ENCODE data around the gene THSD4.
"Not testable (repeated sequence)": the region's sequence is repeated elsewhere in the genome, so short reads cannot be mapped to it uniquely, and the experiment has no call there.

THSD4 gene

DNA sequence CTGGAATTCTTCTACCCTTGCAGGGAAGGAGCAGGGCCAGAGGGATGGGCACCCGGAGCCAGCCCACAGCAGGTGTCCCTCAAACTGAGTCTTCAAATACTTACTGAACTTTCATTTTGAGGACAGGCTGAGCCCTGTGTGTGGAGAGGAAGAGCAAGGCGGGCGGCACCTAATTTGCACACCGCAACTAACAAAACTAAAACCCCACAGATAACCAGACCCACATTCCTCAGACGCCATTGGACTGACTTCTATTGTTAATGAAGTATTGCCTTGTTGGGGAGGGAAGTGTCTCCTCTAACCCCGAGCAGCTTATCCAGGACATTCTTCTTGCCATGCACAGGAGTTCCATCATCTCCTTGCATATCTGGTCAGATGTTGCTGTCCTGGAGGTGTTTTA is 589.9 kb downstream of the THSD4 start:
- DNase-seq (ENCODE audit: low spot score) (no peak), FAIRE-seq (no peak)

GRCh38 chr15:71706461-71707229 is 591.4 kb downstream of the THSD4 start:
- FAIRE-seq = no peak
- DNase-seq (ENCODE audit: low spot score) = no peak

- DNase-seq (ENCODE audit: low spot score) = no peak
- no peak for FAIRE-seq
These were observed 592.2 kb downstream of the THSD4 start for GRCh38 chr15:71707230-71708050.

GRCh38 chr15:71708051-71708429 is 592.8 kb downstream of the THSD4 start:
- DNase-seq (ENCODE audit: low spot score) (no peak), FAIRE-seq (no peak)

GRCh38 chr15:71708741-71709140 is 593.5 kb downstream of the THSD4 start:
- DNase-seq (ENCODE audit: low spot score) (no peak), FAIRE-seq (no peak)

GRCh38 chr15:71709808-71710418 is 594.6 kb downstream of the THSD4 start:
- FAIRE-seq (peak; percentile 22), DNase-seq (ENCODE audit: low spot score) (peak; percentile 43)

DNA sequence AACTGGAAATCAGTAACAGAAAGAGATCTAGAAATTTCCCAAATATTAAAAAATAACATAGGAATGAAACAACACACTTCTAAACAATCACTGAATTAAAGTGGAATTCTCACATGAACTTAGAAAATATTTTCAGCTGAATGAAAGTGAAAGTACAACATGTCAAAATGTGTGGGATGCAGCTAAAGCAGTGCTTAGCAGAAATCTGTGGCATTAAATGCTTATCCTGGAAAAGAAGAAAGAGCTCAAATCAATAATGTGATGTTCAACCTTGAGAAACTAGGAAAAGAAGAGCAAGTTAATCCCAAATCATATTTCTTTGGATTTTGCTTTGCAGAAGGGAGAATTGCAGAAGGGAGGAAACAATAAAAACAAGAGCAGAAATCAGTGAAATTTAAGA is 596.9 kb downstream of the THSD4 start:
- DNase-seq (ENCODE audit: low spot score) (no peak), FAIRE-seq (no peak)

- FAIRE-seq (no peak), DNase-seq (ENCODE audit: low spot score) (no peak)
These were observed 598.0 kb downstream of the THSD4 start for GRCh38 chr15:71713191-71713809.

DNA sequence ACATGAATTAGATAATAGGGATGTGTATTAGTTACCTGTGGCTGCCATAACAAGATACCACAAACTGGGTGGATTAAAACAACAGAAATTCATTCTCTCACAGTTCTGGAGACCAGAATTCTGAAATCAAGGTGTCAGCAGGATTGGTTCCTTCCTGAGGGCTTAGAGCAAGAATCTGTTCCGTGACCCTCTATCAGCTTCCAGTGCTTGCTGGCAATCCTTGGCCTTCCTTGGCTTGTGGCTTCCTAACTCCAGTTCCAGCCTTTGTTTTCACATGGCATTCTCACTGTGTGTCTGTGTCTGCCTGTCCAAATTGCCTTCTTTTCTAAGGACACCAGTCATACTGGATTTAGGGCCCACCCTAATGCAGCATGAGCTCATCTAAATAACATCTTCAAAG is 600.6 kb downstream of the THSD4 start:
- FAIRE-seq (no peak), DNase-seq (ENCODE audit: low spot score) (no peak)

GRCh38 chr15:71716990-71717389 is 601.7 kb downstream of the THSD4 start:
- FAIRE-seq = no peak

DNA sequence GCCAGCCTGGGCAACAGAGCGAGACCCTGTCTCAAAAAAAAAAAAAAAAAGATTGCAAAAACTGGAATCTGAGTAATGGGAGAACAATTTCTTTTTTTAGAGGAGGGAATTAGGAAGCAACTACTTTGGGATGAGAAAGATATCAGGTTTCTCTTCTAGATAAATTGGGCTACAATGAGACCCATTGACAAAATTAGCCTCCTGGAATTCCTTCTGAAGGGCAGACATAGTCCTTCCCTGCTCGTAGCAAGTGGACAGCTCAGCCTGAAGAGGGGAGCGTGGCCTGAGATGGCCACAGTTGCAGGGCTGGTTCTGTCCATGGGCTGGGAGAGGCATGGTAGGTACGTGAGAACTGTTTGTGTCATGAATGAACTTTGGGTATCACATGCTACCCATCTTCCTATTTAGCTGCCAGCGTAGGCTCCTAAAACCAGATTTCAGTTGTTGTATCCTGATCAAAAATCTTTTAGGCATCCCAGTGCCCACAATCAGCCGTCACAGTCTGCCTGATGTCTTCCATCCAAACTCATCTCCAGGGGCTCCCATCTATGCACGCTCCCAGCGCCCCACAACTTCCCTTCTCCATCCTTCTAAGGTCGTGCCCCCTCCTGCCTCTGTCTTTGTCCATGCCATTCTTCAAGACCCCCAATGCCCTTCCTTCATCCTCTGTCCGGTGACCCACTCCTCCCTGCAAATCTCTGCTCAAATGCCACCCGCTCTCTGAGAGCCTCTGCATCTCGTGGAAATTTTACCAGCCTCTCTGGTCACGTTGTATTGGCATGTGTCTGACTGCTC is 603.0 kb downstream of the THSD4 start:
- FAIRE-seq (no peak), DNase-seq (ENCODE audit: low spot score) (no peak)

More at GRCh38 chr15:71716990-71717389, 601.7 kb downstream of the THSD4 start:
- DNase-seq (ENCODE audit: low spot score) = no peak

DNA sequence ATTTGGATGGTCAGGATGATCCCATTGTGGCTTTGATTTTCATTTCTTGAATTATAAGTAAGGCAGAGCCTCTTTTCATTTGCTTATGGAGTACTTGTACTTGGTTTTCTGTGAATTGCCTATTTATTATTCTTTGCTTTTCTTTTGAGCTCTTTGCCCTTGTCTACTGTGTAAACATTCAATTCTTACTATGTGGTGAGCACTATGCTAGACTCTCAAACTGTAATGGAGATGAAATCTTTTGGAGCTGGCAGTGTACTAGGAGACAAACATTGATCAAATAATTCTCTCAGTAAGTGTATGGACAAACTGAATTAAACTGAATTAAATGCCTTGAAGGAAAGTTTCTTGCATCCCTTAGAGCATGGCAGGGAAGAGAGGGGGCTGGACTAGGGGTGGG is 608.1 kb downstream of the THSD4 start:
- FAIRE-seq (no peak), DNase-seq (ENCODE audit: low spot score) (no peak)

- not testable (repeated sequence) for DNase-seq (ENCODE audit: low spot score); FAIRE-seq
These were observed 610.1 kb downstream of the THSD4 start for GRCh38 chr15:71725207-71725955.

DNA sequence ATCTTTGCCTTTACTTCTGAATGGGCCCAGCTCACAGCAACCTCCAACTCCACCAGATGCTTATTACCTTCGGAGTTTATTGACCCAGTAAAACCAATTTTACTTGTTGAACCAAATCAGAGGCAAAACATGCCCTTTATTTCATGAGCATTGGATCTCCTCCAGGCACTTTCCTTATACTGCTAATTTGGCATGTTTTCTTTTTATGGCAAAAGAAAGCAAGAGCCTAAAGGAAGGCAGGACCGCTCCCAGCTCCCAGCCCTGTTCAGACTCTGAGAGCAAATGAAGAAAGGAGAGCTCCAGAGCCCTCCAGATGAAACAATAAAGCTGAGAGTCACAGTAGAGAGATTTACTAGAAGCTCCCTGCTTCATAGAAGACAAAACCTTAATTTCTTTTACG is 613.6 kb downstream of the THSD4 start:
- DNase-seq (ENCODE audit: low spot score) (no peak), FAIRE-seq (no peak)

DNA sequence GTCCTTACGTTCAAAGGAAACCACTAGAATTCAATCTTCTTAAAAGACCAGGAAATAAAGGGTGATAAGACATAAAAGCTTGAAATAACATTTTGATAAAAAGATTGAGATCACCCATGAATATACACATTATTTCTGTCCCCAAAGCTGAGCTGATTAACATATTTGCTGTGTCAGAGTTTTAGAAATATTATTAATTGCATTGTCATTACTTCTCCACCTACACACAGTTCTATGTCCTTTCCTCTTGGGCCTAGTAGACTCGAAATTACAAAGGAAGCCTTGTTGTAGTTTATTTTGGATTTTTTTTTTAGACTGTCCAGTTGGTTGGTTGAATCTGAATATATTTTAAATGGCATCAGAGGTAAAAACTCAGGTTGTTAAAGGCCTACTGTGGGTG is 614.0 kb downstream of the THSD4 start:
- FAIRE-seq (no peak), DNase-seq (ENCODE audit: low spot score) (no peak)

DNA sequence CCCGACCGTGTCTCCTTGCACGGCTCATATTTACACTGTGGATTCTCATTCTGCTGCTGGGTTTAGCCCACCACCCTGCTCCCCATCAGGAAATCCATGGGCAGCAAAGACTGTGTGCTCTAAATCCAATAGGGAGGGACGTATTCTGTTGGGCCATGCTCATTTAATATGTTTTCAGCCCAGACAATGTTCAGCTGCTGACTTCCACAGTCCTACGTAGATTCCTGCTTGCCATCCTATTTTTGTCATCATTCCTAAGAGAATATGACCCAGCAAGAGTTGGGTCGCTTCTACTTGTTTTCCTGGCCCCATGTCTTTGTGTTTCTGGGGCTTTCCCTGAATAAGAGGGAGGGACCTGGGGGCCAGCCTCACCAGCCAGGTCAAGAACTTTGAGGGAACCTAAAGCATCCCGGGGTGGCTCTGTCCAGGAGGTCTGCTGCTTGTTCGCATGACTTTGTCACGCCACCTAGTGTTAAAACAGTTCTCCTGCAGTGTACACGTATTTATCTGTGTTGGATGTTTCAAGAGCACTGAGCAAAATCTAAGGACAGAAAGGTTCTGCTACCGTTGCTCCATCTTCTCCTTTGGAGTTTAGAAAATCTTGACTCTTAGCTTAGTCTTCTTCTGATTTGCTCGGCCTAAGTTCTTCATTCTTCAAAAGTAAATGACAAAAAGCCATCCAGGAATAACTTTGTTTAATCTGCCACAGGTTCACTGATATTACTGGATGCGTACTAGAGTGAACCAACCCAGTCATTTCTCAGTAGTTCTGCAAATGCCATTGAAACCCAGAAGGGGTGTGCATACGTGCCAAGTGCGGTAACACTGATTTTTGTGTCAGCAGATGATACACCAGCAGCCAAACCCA is 615.2 kb downstream of the THSD4 start:
- DNase-seq (ENCODE audit: low spot score) (peak; percentile 47), FAIRE-seq (peak; percentile 8)

GRCh38 chr15:71732636-71733035 is 617.4 kb downstream of the THSD4 start:
- DNase-seq (ENCODE audit: low spot score) = no peak
- FAIRE-seq = no peak

DNA sequence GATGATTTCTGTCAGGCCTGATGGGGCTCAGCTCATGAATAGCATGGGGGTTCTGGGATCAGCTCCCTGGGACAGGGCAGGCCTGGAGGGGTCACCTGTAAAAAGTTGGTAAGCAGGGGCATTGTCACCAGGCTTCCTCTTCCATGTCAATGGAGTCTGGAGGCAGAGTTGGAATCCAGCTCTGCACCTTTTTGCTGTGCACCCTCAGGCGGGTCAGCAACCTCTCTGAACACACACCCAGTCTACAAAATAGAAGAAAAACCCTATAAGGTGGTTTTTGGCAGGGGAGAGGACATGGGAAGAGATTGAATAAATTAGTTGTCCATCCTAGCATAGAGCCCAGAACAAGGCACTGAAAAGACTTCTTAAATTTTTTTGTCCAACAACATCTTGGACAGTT is 617.9 kb downstream of the THSD4 start:
- FAIRE-seq = no peak

DNA sequence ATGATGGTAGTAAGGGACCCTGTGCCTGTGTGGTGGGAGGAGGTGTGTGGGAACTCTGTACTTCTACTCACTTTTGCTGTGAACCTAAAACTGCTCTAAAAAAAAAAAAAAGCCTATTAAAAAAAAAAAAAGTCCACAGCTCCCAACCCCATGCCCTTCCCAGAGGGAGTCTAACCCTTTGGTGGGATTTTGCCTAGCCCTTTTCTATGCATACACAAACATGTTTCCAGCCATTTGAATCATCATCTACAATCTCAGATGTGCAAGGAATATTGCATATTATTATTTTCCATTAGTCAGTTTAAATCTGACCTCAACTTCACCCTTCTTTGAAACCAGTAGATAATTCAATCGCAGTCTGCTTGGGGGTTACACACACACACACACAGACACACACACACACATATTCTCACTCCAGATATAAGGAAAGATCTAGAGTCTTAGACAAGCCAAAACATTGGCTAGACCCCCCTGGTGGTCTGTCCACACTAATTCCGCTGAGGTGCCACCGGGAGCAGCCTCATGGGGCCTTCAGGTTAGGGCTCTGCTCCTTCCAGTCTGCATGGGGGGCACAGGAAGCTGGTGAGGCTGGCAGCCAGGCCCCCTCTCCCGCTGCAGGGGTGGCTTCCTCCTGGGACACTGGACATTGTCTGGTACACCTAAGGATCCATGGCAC is 619.6 kb downstream of the THSD4 start:
- FAIRE-seq = no peak
- DNase-seq (ENCODE audit: low spot score) = no peak

More for the DNA sequence above, 617.9 kb downstream of the THSD4 start:
- no peak for DNase-seq (ENCODE audit: low spot score)

All from RCC 7860 (cell line).